Measurements from ENCODE around the gene BAX.

The BAX gene

GRCh38 chr19:48963371-48964204, 8.9 kb downstream of the BAX start:
- DNase-seq = peak; percentile 44

GRCh38 chr19:48964205-48965039, 9.7 kb downstream of the BAX start:
- DNase-seq = no peak

- peak; percentile 71 for DNase-seq
Measured at GRCh38 chr19:48965040-48965805, 10.5 kb downstream of the BAX start, which contains the start of gene FTL. Gene FTL, plus strand, starts transcription at chr19:48965309. Its CDS starts 199 bp downstream, at chr19:48965508.

GRCh38 chr19:48965806-48966540, 11.3 kb downstream of the BAX start:
- DNase-seq = peak; percentile 83

- no peak for DNase-seq
Measured at GRCh38 chr19:48966541-48967345, 12.1 kb downstream of the BAX start.

GRCh38 chr19:48967346-48968178, 12.9 kb downstream of the BAX start:
- no peak for DNase-seq

GRCh38 chr19:48968179-48968661, 13.5 kb downstream of the BAX start:
- DNase-seq = no peak

GRCh38 chr19:48968813-48969218, 14.1 kb downstream of the BAX start:
- DNase-seq = no peak

- no peak for DNase-seq
Measured at GRCh38 chr19:48969276-48970138, 14.8 kb downstream of the BAX start.

GRCh38 chr19:48970139-48970766, 15.6 kb downstream of the BAX start:
- no peak for DNase-seq

- peak; percentile 87 for DNase-seq
Measured at GRCh38 chr19:48970923-48971395, 16.3 kb downstream of the BAX start.

- DNase-seq = no peak
Measured at GRCh38 chr19:48975947-48976847, 21.5 kb downstream of the BAX start.

- no peak for DNase-seq
Measured at GRCh38 chr19:48977061-48977460, 22.4 kb downstream of the BAX start.

GRCh38 chr19:48982280-48982679, 27.6 kb downstream of the BAX start:
- DNase-seq = no peak

GRCh38 chr19:48985711-48986110, 31.0 kb downstream of the BAX start:
- DNase-seq = no peak

- DNase-seq = no peak
Measured at GRCh38 chr19:48986211-48986610, 31.5 kb downstream of the BAX start.

GRCh38 chr19:48987323-48987722, 32.6 kb downstream of the BAX start:
- DNase-seq = no peak

Measured in T-helper 9 cell (primary cell).